NCI-H446 treated with DMSO at 0.1 percent for 48 hours (cell line): ENCODE results near the gene CEMIP2.

Experiments
- DNase-seq: peaks from one replicate; lab custom pipeline; 2025; lab: John Stamatoyannopoulos, UW

CEMIP2 gene

GRCh38 chr9:71747576-71747975 lies 20.7 kb downstream of the CEMIP2 start:
- no peak for DNase-seq

- DNase-seq: no peak
Measured at GRCh38 chr9:71746758-71747125, 21.6 kb downstream of the CEMIP2 start.

- DNase-seq: no peak
Measured at GRCh38 chr9:71746023-71746757, 22.1 kb downstream of the CEMIP2 start.

GRCh38 chr9:71744754-71745521 lies 23.4 kb downstream of the CEMIP2 start:
- DNase-seq: no peak

- DNase-seq: no peak
Measured at GRCh38 chr9:71743882-71744281, 24.4 kb downstream of the CEMIP2 start.

- no peak for DNase-seq
Measured at GRCh38 chr9:71743217-71743705, 25.1 kb downstream of the CEMIP2 start.

GRCh38 chr9:71742703-71743102 lies 25.6 kb downstream of the CEMIP2 start:
- DNase-seq: no peak

- DNase-seq: no peak
Measured at GRCh38 chr9:71741926-71742648, 26.2 kb downstream of the CEMIP2 start.

GRCh38 chr9:71740199-71740598 lies 28.1 kb downstream of the CEMIP2 start:
- DNase-seq: no peak

- DNase-seq: no peak
Measured at GRCh38 chr9:71737455-71737854, 30.9 kb downstream of the CEMIP2 start.

- no peak for DNase-seq
Measured at GRCh38 chr9:71736236-71736635, 32.1 kb downstream of the CEMIP2 start.

- DNase-seq: no peak
Measured at GRCh38 chr9:71734950-71735349, 33.4 kb downstream of the CEMIP2 start.

- no peak for DNase-seq
Measured at GRCh38 chr9:71733176-71733575, 35.1 kb downstream of the CEMIP2 start.

GRCh38 chr9:71729816-71730526 lies 38.3 kb downstream of the CEMIP2 start:
- DNase-seq: no peak

- DNase-seq: no peak
Measured at GRCh38 chr9:71726723-71727122, 41.6 kb downstream of the CEMIP2 start.

- no peak for DNase-seq
Measured at GRCh38 chr9:71725590-71726338, 42.5 kb downstream of the CEMIP2 start.

- no peak for DNase-seq
Measured at GRCh38 chr9:71721855-71722254, 46.5 kb downstream of the CEMIP2 start.

- peak; percentile 11 for DNase-seq
Measured at GRCh38 chr9:71719562-71719961, 48.8 kb downstream of the CEMIP2 start.

GRCh38 chr9:71719088-71719487 lies 49.2 kb downstream of the CEMIP2 start:
- no peak for DNase-seq

- peak; percentile 9 for DNase-seq
Measured at GRCh38 chr9:71716138-71716909, 52.0 kb downstream of the CEMIP2 start.

- no peak for DNase-seq
Measured at GRCh38 chr9:71710856-71711255, 57.5 kb downstream of the CEMIP2 start.
